Esophagus squamous epithelium (tissue), 4 donors: Measurements from ENCODE around the gene GREM2.

Experiments
- CTCF ChIP-seq, 6 experiments: fragments of 450-650 bp in 4 of 6; fragments of 200-600 bp in 2 of 6; sonication (generic) in 2 of 6; IDR thresholded peaks; one replicate each; pipeline ENCODE4 v1.5.1; 2016 to 2019; ENCODE audit warnings: antibody characterized with exemption in 6 of 6, mild to moderate bottlenecking in 4 of 6, moderate library complexity in 4 of 6
- POLR2A ChIP-seq, 4 donors: fragments of 450-650 bp; IDR thresholded peaks; one replicate each; pipeline ENCODE4 v1.6.1; 2017; ENCODE audit warnings: antibody characterized with exemption in 4 of 4, mild to moderate bottlenecking in 4 of 4, moderate library complexity in 3 of 4

GRCh38 chr1:240508201-240508600 is 103.8 kb downstream of the GREM2 start:
- TF ChIP-seq CTCF (IDR thresholded peaks at IDR 0.05) (no peak), POLR2A (IDR thresholded peaks at IDR 0.05) (no peak)
